Epidermal melanocyte (primary cell): ENCODE results near the gene OR5K4.
"Not testable (repeated sequence)": the region's sequence is repeated elsewhere in the genome, so short reads cannot be mapped to it uniquely, and the experiment has no call there.

Source experiments
- DNase-seq: peaks from one replicate; pipeline ENCODE4 v3.0.0; 2011; ENCODE audit warnings: low spot score; ENCODE audit not compliant: insufficient read length

Gene OR5K4

DNA sequence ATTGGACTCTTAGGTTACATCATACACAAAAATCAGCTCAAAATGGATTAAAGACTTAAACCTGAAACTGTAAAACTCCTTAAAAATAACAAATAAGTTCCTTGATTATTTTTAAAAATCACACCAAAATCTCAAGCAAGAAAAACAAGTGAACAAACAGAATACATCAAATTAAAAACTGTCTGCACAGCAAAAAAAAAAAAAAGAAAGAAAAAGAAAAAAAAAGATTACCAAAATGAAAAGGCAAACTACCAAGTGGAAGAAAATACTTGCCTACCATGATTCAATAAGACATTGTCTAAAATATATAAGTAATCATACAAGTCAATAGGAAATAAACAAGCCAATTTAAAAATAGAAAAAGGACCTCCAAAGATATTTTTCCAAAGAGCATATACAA, 17.5 kb downstream of the OR5K4 start:
- no peak for DNase-seq

DNA sequence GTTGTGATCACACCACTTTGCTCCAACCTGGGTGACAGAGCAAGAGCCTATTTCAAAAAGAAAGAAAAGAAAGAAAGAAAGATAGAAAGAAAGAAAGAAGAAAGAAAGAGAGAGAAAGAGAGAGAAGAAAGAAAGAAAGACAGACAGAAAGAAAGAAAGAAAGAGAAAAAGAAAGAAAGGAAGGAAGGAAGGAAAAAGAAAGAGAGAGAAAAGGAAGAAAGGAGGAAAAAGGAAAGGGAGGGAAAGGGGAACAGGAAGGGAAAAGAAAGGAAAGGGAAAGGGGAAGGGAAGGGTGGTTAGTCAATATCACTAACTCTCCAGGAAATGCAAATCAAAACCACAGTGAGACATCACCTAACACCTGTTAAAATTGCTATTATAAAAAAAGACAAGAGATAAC, 18.2 kb downstream of the OR5K4 start:
- no peak for DNase-seq

DNA sequence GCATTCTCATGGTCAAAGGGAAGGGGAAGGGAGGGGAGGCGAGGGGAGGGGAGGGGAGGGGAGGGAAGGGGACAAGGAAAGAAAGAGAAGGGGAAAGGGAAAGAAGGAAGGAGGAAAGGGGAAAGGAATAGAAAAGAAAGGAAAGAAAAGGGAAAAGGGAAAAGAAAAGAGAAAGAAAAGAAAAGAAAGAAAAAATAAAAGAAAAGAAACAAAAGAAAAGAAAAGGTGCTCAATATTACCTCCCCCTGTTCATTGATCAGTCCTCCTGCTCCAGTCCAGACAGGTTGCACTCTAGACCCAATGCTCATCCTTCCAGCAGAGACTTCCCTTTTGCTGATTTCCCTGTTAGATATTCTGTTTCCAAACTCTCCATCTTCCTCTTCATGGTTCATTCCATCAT, 18.8 kb downstream of the OR5K4 start:
- DNase-seq, result no peak

DNA sequence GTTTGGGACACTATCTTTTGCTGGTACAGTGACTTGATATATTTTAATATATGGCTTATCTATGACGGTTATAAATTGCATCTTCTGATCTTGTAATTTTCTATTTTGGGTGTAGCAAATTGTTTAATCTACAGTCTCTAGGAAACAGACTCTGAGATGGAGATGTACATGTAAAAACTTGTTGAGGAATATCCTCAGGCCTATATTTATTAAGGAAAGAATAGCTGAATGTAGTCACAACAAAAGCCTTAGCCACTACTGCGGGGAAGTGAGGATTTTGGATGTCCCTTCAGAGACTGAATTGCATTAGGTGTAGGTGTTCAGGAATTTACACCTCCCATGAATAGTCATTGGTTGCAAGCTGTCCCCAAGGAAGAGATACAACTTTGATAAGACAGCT, 23.0 kb downstream of the OR5K4 start:
- no peak for DNase-seq

DNA sequence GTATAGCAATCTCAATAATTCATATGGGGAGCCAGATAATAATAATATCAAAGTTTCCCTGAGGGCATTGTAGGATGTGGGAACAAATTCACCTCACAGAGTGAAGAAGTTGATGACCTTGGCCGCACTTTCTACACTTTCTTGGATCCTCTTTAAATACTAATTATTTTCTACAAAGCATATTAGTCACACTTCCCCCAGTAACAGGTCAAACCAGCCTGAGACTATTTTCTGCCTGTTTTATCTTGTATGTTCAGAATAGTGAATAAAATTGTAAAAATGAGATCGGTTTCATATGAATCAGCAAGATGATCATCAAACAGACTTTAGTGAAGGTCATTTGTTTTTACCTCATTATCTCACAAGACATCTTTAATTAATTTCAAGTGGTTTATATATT, 34.5 kb downstream of the OR5K4 start:
- no peak for DNase-seq

DNA sequence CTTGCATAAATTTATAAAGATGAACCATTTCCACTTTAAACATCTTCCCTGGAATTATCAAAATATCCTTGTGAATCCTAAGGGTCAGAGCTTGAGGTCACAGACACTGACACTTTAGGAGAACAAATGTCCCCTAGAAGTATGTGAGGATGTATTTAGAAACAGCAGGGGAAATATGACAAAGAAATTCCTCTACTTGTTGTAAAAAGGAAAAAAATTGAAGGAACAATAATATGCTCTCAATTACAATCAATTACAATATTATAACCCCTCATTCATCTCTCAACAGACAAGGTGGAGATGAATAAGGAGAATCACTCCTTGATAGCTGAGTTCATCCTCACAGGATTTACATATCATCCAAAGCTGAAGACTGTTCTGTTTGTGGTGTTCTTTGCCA, 36.7 kb downstream of the OR5K4 start, which contains the start of gene OR5K3:
OR5K3 (plus strand) TSS at position 301 of the 400 bp plus-strand sequence; CDS start at position 301, 0 bp downstream.
- DNase-seq, result no peak

DNA sequence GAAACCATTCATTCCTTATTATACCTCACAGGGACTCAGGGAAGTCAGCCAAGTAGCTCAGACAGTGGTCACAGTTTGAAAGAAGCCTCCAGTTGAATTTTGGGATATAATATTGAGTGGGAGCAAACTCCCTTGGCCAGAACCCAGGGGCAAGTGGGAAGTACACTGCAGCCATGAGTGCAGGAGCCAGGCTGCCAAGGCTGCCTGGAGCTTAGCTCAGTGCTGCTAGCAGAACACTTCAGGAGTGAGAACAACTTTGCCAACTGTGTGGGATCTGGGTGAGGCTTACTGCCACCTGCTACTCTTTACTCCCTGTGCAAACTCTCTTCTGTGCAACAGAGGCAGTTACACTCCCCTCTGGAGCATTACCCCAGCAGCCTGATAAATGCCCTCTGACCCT, 41.4 kb downstream of the OR5K4 start:
- no peak for DNase-seq

DNA sequence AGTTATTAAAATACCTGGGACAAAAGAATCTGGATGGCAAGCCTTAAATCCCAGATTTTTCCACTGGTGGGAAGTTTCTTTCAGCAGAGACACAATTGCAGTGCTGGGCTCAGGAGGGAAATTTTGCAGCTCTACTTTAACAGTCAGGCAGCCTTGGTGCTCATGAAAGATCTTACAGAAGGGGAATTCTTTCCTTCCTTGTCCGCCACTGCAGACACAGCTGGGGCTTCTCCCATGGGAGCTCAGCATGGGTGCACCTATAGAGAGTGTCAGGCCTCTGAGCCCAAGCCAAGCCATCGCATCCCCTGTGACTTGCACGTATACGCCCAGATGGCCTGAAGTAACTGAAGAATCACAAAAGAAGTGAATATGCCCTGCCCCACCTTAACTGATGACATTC, 42.8 kb downstream of the OR5K4 start:
- DNase-seq, result not testable (repeated sequence)

DNA sequence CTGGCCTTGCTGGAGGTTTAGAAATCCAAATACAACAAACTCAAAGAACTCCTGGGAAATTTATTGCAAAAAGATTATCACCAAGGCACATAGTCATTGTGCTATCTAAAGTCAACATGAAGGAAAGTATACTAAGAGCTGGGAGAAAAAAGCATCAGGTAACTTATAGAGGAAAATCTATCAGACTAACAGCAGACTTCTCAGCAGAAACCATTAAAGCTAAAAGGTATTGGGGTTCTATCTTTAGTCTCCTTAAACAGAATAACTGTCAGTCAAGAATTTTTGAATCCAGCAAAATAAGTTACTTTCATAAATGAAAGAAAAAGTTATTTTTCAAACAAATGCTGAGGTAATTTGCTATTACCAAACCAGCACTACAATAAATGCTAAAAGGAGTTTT, 44.9 kb downstream of the OR5K4 start:
- DNase-seq, result no peak

DNA sequence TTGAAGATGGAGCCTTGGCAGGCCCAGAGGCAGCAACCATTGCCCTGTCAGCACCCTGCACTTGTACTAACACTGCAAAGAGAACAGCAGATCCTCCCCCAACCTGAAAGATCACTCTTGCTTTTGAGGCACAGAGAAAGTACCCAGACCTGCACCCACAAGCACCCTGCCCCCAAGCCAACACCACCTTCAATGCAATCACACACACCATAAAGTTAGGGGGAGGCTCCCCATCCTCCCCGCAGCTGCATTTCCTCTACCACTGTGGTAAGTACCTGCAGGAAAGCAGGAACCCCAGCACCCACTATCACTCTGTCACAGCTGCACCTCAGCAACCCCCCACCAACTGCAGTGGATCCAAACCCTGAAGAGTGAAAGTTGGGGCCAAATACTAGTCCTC, 48.9 kb downstream of the OR5K4 start:
- DNase-seq, result no peak

DNA sequence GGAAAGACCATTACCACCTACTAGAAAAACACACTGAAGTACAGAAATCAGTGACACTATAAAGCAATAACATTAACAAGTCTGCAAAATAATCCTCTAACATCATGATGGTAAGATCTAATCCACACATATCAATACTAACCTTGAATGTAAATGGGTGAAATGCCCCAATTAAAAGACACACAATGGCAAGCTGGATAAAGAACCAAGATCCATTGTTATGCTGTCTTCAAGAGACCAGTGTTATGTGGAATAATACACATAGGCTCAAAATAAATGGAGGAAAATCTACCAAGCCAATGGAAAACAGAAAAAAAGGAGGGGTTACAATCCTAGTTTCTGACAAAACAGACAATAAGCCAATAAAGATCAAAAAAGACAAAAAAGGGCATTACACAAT, 50.4 kb downstream of the OR5K4 start:
- no peak for DNase-seq
